AG10803 (cell line): Measurements from ENCODE around the gene PCCA.

Experiments
- DNase-seq: peaks from one replicate; pipeline ENCODE4 v3.0.0; 2010; ENCODE audit warnings: low read depth
- H3K4me3 ChIP-seq: 2 replicates; pipeline ENCODE4 v1.5.1; 2011; ENCODE audit warnings: mild to moderate bottlenecking, low read length, control low read depth
- TF ChIP-seq, protein P1 (sequence below): conservative IDR thresholded peaks from 2 replicates; pipeline ENCODE4 v1.5.1; 2011; ENCODE audit warnings: mild to moderate bottlenecking, low read length, control low read depth, inconsistent platforms

PCCA gene

DNA sequence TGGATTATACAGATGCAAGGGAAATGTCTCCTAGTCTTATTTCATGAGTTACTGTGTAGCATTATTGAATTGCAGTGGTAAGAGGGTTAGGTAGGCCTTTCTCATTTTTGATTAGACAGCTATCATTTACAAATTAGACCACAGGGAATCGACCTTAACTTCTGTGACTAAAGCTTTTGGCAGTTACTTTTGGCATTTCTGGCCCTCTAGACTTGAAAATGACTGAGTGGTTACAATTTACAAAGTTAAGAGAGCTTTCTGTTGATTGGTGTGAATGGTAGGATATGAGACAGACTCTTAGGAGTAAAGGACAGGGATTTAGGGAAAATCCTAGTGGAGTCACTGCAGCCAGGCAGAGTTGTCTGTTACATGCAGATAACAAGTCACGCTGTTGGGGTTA lies 413.6 kb downstream of the PCCA start:
- TF ChIP-seq, protein P1, sequence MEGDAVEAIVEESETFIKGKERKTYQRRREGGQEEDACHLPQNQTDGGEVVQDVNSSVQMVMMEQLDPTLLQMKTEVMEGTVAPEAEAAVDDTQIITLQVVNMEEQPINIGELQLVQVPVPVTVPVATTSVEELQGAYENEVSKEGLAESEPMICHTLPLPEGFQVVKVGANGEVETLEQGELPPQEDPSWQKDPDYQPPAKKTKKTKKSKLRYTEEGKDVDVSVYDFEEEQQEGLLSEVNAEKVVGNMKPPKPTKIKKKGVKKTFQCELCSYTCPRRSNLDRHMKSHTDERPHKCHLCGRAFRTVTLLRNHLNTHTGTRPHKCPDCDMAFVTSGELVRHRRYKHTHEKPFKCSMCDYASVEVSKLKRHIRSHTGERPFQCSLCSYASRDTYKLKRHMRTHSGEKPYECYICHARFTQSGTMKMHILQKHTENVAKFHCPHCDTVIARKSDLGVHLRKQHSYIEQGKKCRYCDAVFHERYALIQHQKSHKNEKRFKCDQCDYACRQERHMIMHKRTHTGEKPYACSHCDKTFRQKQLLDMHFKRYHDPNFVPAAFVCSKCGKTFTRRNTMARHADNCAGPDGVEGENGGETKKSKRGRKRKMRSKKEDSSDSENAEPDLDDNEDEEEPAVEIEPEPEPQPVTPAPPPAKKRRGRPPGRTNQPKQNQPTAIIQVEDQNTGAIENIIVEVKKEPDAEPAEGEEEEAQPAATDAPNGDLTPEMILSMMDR, result no peak
- no peak for DNase-seq
- H3K4me3 ChIP-seq, result no peak overlapping the region

DNA sequence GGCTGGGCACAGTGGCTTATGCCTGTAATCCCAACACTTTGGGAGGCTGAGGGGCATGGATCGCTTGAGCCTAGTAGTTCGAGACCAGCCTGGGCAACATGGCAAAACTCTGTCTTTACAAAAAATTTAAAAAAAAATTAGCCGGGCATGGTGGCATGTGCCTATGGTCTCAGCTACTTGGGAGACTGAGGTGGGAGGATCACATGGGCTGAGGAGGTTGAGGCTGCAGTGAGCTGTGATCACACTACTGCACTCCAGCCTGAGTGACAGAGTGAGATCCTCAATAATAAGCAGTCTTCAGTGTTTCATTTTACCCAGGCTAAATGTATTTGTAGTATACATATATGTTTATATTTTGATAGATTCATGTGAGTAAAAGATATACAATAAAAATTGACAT lies 414.7 kb downstream of the PCCA start:
- no peak overlapping the region for H3K4me3 ChIP-seq
- no peak for DNase-seq
- TF ChIP-seq, protein P1, result no peak

DNA sequence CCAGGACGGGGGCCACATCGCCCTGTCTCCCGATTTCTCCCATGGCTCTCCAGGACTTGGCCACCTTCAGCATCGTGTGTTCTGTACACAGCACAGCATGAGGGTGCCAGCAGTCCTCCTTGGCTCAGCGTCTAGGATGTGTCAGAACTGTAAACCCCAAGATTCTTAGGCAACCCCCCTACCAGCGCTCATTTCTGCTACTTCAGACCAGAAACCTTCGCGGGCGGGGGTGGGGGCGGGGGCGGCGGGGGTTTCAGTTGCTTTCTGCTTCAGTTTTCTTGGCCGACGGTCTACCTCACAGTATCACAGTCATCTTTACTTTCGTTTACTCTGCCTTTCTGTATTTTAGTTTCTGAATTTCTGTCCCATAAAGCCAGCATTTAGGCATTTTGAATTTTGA lies 417.3 kb downstream of the PCCA start:
- TF ChIP-seq, protein P1, result no peak
- DNase-seq, result no peak
- no peak overlapping the region for H3K4me3 ChIP-seq

DNA sequence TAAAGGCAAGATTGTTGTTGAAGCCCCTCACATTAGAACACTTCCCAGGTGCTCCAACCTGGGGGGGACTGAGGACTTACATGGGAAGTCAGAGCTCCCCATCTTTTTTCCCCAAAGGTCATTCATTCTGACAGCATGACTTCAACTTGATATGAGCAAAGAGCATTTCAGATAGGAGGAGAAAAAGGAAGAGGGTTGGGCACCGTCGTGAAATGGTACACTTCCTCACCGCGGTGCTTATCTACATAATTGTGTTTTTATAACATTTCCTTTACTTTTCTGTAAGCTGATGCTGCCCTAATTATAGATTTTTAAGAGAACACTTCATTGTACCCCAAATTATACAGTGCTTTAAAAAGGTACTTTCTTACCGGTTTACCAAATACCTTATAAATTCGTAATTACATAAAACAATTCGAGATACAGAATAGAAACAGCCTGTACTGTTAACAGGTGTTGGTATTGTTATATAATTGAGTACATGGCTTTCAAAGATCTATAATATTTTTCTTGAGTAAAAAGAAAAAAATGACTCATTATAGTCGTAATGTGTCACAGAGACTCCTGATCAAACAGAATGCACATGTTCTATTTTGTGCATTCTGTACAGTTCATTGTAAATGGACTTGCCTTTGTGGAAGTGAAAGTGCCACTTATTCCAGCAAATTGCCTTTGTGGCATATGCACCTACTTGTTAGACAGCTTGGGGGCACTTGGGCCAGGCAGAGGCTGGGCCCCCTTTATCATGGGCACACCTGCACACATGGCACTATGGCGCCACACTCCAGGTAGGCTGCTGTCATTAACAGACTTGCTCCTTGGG lies 417.9 kb downstream of the PCCA start:
- DNase-seq, result no peak
- TF ChIP-seq, protein P1, result no peak
- no peak overlapping the region for H3K4me3 ChIP-seq

DNA sequence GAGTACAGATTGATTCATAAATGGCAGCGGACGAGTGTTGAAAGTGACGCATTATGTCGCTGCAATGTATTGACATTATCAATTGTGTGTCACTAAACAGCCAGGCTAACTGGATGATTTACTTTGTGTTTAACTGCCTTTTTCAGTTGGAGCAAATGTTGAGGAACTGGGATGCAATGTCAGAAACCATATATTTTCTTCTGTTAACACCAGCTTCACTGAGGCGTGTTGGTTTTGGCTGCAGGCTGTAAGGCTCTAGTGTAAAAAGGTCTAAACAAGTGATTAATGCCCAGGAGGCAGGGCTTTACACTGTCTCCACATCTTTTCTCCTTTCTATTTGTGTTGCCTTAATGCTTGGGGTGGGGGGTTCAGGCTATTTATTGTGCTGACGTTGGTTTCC lies 419.6 kb downstream of the PCCA start:
- DNase-seq, result no peak
- no peak overlapping the region for H3K4me3 ChIP-seq
- TF ChIP-seq, protein P1, result no peak

DNA sequence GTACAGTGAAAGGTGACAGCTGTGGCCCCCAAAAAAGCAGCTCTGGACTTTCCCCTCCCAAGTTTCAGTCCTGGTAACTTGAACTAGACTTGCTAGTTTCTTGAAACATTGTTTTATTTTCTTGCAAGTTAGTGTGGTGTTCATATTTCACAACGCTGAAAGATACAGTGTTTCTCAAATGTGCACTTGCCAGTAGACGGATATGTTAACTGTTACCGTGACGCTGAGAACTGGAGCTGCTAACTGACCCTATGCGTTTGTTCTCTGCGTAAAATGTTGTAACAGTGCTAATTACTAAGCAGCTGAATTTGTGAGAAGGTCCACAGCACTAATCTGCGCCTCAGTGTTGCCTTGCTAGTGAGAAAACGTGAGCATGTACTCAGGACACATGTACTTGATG lies 420.1 kb downstream of the PCCA start:
- no peak overlapping the region for H3K4me3 ChIP-seq
- no peak for DNase-seq
- TF ChIP-seq, protein P1, result no peak

DNA sequence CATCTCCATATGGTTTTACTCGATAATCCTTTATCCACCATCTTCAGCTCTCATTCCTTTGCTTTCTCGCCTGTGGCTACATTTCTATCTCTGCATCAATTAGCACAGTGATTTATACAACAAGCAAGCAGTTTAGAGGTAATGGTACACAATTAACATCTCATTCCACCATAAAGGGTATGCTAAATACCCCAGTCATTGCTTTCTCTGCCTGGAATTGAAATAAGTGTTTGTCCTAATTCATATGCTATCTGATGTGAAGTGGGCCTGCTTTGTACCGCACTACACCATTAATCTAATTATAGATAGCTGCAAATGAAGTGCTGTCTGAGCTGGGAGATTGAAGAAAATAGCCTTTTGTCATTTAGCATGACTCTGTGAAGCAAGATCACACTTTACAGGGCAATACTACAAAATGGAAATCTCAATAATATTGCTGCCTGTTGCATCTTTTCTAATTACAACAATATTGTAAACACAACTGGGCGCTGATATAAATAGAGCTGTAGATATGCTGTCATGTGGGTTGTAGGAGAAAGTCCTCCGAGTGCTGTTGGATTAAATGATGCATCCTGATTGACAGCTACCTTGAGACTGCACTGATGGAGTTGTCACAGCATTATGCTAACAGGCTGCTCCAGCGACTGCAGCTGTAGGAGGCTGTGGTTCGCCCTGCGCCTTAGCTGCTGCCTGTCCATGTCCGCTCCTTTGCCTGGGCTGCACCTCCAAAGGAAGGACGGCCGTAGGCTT lies 421.5 kb downstream of the PCCA start:
- no peak overlapping the region for H3K4me3 ChIP-seq
- TF ChIP-seq, protein P1, result no peak
- DNase-seq, result no peak
